GM18505 (cell line): ENCODE results near the gene FNIP2.
"Not testable (repeated sequence)": the region's sequence is repeated elsewhere in the genome, so short reads cannot be mapped to it uniquely, and the experiment has no call there.

Source experiments
- ATAC-seq: cut with Tn5 transposase; IDR thresholded peaks from one replicate; pipeline ENCODE4 v1.9.1; 2021; ENCODE audit not compliant: unreplicated experiment
- POLR2A ChIP-seq: IDR thresholded peaks from 4 replicates; pipeline ENCODE4 v1.6.1; 2011; ENCODE audit warnings: borderline replicate concordance; ENCODE audit not compliant: insufficient read depth, insufficient read length; ENCODE audit errors: extremely low read depth

Gene FNIP2

DNA sequence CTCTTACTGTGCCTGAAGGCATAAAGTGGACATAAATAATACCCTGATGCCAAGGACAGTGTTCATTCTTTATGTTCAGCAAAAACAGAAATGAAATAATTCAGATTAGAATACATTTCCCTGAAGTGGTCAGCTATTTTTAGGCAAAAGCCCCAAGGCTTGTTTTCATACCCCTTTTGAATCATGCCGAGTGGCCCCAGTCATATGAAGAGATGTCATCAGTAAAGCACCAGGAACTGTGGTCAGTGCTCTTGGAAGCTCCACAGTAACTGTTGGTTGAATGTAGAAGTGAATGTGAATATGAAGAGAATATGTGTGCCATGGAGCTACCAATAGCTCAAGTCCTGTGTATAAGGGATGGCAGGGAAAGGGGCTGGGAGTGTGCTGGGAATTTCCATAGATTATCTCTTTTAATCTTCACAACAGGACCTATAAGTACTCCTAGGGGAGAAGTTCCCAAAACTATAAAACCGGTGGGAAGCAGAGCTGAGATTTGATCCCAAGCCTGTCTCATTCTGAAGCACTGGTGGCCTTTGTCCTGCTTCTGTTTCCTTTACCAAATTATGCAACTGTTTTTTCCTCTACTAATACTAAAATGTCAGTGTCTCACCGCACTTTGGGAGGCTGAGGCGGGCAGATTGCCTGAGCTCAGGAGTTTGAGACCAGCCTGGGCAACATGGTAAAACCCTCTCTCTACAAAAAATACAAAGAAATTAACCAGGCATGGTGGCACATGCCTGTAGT, 52.6 kb downstream of the FNIP2 start:
- no peak for ATAC-seq

DNA sequence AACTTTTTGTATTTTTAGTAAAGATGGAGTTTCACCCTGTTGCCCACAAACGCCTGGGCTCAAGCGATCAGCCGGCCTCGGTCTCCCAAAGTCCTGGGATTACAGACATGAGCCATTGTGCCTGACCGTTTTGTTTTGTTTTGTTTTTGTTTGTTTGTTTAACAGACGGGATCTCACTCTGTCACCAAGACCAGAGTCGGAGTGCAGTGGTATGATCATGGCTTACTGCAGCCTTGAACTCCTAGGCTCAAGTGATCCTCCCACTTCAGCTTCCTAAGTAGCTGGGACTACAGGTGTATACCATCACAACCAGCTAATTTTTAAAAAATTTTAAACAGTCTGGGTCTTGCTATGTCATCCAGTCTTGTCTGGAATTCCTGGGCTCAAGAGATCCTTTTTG, 53.5 kb downstream of the FNIP2 start:
- no peak for TF ChIP-seq POLR2A
- ATAC-seq, result no peak

More for the DNA sequence above, 52.6 kb downstream of the FNIP2 start:
- TF ChIP-seq POLR2A, result no peak

DNA sequence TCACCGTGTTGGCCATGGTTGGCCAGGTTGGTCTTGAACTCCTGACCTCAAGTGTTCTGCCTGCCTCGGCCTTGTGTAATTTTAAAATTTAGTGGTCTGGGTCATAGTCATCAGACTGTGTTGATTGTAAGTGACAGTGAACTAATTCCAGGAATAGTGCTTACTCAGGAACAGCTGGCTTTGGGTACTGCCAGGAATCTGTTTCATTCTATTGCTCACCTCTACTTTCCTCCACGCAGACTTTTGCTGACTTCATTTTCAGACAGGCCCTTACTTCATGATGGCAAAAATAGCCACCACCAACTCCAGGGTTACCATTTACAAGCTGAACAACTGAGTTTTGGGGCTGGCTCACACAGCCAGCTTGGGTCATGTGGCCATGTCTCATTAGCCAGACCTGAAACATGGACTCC, 54.6 kb downstream of the FNIP2 start:
- ATAC-seq, result no peak
- no peak for TF ChIP-seq POLR2A

DNA sequence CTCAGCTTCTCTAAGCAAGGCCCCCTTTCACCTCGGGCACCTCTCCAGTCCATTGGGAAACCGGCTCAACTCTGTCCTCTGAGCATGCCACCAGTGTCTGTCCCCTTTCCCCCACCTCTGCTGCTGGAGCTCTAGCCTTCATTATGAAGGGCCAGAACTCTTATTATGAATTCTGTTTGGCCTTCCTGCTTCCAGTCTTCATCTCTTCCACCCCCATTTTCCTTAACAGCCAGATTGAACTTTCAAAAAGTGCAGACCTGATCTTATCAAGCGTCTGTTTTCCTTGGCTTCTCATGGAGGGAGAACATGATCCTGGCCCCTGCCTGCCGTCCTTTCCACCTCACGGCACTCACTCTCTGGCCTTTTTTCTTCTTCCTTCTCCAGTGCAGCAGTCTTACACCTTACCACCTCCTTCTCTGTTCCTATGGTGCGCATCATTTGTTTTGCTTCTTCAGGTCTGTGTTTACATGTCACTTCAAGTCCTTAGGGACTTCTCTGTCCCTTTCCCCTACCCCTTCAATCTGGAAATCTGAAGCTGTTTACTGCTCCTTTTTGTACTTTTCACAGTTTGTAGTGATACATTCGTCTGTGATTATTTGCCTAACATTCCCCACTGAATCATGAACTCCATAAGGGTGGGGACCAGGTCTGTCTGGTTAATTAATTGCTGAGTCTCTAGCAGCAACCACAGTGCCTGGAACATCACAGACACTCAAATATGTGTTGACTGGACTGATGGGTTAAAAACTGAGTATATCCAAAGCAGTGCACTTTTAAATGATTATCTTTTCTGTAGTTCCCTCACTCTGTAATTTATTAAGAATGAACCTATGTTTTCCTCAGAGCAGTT, 55.8 kb downstream of the FNIP2 start:
- TF ChIP-seq POLR2A, result no peak
- no peak for ATAC-seq

DNA sequence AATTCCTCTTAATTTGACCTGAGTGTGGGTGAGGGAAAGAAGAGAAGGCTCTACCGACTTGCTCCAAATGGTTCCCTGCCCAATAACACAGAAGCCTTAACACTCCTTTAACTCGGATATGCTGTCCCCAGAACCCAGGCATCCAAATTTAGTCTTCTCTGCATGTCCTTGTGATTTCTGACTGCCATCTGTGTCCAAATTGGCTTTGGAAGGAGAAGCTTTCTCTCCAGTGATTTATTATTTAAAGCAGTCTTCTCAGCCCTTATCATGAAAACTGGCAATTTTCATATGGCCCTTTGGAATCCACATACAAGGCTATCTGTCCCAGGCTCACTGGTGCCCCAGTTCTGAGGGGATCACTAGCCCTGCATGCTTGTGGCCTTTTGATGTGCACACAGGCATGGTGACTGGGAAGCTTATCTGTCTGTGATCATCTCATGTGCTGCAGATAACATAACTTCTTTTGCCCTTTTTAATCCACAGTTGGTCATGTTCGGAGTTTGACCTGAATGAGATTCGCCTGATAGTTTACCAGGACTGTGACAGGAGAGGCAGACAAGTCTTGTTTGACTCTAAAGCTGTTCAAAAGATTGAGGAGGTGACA, 56.7 kb downstream of the FNIP2 start:
- no peak for TF ChIP-seq POLR2A
- no peak for ATAC-seq

DNA sequence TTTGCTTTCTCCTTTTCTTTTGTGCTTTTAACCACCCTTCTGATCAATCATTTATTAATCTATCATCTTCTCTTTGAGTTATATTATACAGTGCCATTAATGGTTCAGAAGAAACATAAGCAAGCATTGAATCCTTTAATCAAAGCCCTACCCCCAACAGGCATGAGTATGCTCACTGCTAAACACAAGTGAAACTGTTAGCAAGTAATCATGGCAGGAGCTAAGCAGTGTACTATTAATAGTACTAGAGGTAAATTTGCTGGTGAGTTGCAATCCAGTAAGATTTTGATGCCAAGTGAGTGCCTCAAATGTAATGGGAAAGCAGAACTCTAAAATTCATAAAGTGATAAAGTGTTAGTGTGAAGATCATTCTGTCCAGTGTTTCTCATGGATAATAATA, 57.2 kb downstream of the FNIP2 start:
- ATAC-seq, result no peak
- no peak for TF ChIP-seq POLR2A

DNA sequence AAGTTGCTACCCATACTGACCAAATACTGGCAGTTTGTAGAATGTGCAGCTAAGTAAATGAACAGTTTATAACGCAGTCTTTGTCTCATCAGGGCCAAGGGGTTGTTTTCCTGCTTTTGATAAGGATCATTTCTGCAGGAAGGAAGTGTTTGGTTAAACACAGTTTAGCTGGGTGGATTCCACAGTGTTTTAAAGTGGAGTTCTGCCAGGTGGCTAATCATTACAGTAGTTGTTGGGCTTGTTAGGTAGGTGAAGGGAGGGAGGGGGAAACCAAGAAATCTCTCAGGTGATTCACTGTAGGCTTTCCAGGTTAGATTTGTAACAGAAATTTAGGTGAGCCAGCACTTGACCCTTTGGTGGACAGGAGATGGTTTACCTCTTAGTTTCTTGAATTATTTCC, 58.1 kb downstream of the FNIP2 start:
- TF ChIP-seq POLR2A, result no peak
- no peak for ATAC-seq

DNA sequence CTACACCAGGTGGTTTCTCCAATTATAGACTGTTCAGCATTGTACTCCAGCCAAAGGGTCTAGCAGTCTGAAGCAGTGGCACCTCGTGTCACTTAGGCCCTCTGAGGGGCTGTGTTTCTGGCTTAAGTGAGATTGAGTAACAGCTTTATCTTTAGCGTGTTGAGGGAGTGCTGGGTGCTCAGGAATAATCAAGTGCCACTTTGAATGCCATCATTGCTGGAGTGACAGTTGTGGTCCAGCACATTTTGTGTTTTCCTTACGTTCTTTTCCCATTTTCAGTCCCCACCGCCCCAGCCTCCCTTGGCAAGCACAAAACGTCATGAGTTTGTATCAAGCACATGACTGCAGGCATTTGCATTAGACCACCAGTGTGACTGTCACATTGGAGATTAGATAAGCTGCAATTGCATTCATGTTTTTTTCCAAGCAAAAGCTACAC, 58.7 kb downstream of the FNIP2 start:
- ATAC-seq, result no peak
- TF ChIP-seq POLR2A, result no peak

DNA sequence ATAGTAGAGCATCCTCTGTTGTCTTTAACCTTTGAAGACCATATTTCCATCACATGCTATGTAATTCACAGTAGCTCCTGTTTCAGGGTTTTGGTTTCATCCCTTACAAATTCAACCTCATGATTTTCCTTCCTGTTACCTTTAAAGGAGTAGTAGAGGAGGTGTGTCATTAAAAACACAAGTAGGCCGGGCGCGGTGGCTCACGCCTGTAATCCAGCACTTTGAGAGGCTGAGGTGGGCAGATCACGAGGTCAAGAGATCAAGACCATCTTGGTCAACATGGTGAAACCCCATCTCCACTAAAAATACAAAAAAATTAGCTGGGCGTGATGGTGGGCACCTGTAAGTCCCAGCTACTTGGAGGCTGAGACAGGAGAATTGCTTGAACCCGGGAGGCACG, 59.3 kb downstream of the FNIP2 start:
- not testable (repeated sequence) for ATAC-seq

DNA sequence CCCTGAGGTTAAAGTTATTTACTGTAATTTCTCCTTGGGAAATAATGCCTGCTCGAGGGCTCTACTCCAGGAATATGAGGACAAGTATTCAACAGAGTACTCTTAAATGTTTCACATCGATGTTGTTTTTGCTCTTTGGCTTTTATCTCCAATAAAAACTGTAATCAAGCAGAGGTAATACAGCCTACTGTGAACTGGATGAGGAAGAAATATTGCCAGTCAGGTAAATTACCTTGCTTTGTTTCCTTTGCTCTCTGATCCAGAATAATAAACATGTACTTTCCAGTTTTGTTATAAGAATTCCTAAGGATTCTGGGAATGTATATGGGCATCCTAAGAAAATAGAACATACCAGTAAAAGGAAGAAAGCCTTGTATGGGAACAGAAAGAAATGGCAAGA, 60.4 kb downstream of the FNIP2 start:
- TF ChIP-seq POLR2A, result no peak
- no peak for ATAC-seq

DNA sequence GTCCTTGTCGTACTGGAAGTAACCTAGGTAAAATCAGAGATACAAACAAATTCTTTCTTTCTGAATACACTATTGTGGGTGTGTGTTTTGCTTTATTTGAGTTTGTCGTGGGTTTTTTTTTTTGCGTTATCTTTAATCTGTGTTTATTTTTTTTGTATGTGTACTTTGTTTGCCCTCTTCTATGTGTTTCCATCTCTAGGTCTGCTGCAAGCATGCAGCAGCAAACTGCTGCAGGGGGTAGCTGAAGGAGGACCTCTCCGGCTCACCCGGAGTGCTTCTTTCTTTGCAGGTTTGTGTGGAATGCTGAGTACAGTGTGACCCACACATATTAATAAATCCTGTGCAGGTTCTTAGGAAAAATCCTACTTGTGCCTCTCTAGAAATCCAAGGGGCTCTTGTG, 64.8 kb downstream of the FNIP2 start:
- ATAC-seq, result no peak
- TF ChIP-seq POLR2A, result no peak

DNA sequence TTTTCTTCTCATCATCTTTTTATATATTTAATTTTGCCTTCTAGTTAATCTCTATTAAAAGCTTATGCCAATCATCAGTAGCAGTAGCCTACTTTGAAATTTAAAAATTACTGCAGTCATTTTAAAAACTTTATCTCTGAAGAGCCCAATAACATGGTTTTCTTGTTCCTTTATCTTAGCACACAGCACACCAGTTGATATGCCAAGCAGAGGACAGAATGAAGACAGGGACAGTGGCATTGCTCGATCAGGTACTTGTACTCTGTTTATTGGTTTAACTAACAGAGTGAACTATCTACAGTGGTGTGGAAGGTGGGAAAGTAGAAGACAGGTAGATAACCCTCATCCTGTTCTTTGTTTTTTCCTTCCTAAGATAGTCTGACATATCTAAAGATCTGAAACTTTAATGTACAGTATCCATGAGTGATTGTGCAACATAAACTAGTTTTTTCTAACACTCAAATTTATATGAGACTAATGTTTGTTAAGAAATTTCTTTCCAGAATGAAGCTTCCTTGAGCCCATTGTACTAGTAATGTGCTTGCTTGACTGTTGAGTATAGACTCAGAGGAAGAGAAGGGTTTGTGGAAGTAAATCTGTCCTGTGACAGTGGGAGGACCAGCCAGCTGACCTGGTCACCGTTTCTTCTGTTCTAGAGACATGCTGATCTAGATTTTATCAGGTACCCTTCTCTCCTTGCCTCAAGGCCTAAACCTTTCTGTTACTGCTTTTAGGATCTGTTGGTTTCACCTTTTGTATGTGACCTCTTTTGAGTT, 66.6 kb downstream of the FNIP2 start:
- no peak for ATAC-seq
- no peak for TF ChIP-seq POLR2A

DNA sequence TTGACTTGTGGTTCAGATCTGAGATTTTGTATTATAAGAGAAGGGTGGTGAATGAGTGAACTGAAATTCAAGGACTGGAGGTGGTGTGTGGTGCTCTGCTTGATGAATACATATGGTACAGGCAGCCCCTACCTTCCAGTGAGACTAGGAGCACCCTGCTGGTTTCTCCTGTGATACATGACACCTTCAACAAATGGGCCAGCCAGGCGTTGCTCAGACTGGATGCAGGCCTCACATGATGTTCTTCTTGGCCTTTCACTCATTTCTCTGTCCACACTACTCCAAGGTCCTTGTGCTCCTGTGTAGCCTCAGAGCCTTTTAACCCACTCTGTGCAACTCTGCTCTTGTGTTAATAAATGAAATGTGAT, 67.2 kb downstream of the FNIP2 start:
- ATAC-seq, result no peak
- no peak for TF ChIP-seq POLR2A
